HG02938 (cell line): ENCODE data around the gene DSG1.
"Not testable (repeated sequence)": the region's sequence is repeated elsewhere in the genome, so short reads cannot be mapped to it uniquely, and the experiment has no call there.

Source experiments
- ATAC-seq: cut with Tn5 transposase; IDR thresholded peaks from one replicate; pipeline ENCODE4 v1.9.1; 2021; ENCODE audit warnings: mild to moderate bottlenecking, moderate library complexity; ENCODE audit not compliant: unreplicated experiment

Gene DSG1

GRCh38 chr18:31317860-31318259 lies at the start of gene DSG1:
Gene DSG1, plus strand, starts transcription at chr18:31318160. Its CDS starts 141 bp downstream, at chr18:31318301.
- ATAC-seq = no peak

DNA sequence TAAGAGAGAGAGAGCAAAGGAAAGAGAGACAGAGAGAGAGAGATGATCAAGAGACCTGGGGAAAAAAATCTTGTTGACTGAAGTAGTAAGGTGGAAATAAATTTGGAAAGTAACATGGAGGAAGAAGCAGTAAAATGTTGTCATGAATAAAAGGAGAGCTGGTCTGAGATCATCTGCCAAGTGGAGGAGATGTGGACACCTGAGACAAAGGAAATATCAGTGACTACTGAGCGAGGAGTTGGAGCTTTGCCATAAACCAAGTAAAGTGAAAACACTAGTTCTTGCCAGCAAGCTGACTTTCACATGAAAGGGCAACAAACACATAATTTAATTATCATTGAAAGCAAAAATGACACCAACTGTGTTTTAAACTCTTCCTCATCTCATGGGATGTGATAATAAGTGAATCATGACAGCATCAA lies 49.0 kb upstream of the DSG1 start:
- no peak for ATAC-seq

DNA sequence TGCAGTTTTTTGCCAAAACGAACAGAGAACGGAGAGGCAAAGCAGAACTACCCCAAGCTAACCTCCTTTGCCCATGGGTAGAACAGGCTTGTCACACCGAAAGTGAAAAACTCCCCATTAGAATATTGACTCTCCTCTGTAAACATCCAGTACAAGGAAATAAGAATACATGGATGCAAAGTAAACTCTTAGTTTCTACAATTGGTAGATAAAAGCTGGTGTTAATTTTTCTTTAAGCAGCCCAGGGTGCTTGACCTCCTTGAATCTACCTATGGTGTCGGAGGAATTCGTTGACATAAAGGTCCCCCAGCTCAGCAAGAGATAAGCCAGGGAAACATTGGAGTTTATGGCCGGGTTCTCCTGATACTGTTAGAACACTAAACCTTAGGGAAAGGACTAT lies 48.4 kb upstream of the DSG1 start:
- no peak for ATAC-seq

DNA sequence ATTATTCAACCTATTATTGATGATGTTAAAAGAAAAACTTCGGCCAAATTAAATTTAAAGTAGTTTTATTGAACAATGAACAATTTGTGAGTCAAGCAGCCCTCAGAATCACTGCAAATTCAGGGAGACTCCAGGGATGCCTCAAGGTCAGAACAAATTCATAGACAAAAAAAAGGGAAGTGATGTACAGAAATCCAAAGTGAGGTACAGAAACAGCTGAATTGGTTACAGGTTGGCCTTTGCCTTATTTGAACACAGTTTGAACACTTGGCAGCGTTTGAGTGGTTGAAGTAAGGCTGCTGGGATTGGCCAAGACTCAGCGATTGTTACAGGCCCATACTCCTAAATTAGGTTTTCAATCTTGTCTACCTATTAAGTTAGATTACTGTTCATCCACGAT lies 47.4 kb upstream of the DSG1 start:
- ATAC-seq = no peak

GRCh38 chr18:31273812-31274527 lies 44.0 kb upstream of the DSG1 start:
- no peak for ATAC-seq

- no peak for ATAC-seq
These were observed 43.0 kb upstream of the DSG1 start for GRCh38 chr18:31274931-31275330.

- no peak for ATAC-seq
These were observed 42.1 kb upstream of the DSG1 start for GRCh38 chr18:31275722-31276463.

DNA sequence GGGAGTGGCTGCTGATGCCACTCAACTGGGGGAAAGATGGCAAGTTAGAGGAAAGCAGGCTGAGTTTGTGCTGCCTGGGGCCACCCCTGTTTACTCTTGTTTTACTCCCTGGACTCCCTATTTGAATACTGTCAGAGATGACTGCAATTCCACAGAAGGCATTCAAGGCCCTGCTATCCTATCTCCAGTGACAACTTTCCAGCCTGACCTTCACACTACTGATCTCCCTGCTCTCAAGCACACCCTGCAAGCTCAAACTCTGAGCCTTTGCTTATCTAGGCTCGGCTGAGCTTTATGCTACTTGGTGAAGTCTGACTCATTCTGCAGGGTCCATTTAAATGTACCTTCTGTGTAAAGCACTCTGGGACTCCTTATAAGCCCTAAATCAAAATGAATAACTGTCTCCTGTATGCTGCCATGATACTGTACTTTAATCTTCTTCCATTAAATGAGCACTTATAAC lies 39.3 kb upstream of the DSG1 start:
- ATAC-seq = no peak

DNA sequence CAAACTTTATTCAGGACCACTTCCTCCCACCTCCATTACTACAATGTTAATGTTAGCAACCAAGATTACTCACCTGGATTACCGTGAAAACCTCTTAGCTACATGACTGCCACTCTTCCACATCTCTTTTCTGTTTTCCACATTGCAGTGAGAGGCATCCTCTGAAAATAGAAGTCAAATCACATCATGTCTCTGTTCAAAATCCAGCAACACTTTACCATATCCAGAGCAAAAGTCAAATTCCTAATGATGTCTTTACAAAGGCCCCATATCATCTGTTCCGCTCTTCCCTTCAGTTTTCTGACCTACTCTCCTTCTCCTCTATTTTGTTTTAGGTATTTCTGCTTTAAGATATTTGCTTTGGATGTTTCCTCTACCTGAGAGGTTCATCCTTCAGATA lies 37.5 kb upstream of the DSG1 start:
- ATAC-seq = no peak

- no peak for ATAC-seq
These were observed 36.5 kb upstream of the DSG1 start for GRCh38 chr18:31281437-31281836.

GRCh38 chr18:31289446-31289845 lies 28.5 kb upstream of the DSG1 start:
- not testable (repeated sequence) for ATAC-seq

DNA sequence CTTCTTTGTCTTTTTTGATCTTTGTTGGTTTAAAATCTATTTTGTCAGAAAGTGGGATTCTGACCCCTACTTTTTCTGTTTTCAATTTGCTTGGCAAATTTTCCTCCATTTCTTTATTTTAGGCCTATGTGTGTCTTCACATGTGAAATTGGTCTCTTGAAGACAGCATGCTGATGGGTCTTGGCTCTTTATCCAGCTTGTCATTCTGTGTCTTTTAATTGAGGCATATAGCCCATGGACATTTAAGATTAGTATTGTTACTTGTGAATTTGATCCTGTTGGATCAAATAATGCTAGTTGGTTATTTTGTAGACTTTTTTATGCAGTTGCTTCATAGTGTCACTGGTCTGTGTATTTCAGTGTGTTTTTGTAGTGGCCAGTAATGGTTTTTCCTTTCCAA lies 26.3 kb upstream of the DSG1 start:
- ATAC-seq = no peak

GRCh38 chr18:31294199-31294747 lies 23.7 kb upstream of the DSG1 start:
- ATAC-seq = no peak

GRCh38 chr18:31297248-31297647 lies 20.7 kb upstream of the DSG1 start:
- ATAC-seq = no peak

DNA sequence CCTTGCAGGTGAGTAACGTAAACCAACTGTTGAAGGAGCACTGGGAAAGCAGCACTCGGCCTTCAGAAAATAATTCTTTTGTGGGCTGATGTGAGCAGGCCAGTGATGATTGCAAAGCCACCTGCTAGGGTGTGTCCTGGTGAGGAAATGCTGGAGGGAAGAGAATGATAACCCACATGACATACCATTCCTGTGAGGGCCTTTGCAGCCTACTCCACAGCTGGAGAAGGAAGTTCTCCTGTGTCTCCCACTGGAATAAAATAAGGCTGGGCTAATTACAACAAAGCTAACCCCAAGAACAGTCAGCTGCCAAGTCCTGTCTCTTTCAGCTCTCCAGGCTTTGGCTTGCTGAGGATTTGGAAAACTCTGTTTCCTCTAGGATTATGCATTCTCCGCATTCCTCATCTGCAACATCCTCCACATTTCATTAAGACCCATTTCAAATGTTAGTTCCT lies 16.7 kb upstream of the DSG1 start:
- ATAC-seq = no peak

DNA sequence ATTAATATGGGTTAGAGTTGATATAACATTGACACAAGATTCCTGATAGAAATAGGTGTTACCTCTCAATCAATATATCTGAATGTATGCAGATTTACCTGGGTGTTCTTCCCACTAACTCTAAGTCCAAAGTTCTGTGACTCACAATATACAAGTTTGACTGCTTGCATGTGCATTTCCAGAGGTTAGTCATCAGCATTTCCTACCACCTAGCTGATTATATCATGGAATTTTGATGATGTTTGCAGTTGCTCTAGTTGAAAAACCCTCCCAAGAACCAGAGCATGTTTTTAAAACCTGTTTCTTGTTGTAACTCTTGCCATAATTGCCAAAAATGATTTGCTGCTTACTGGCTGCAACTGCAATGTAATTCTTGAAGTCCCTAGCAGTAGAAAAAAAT lies 15.0 kb upstream of the DSG1 start:
- ATAC-seq = no peak

- no peak for ATAC-seq
These were observed 14.2 kb upstream of the DSG1 start for GRCh38 chr18:31303771-31304170.

GRCh38 chr18:31309115-31309514 lies 8.8 kb upstream of the DSG1 start:
- no peak for ATAC-seq

DNA sequence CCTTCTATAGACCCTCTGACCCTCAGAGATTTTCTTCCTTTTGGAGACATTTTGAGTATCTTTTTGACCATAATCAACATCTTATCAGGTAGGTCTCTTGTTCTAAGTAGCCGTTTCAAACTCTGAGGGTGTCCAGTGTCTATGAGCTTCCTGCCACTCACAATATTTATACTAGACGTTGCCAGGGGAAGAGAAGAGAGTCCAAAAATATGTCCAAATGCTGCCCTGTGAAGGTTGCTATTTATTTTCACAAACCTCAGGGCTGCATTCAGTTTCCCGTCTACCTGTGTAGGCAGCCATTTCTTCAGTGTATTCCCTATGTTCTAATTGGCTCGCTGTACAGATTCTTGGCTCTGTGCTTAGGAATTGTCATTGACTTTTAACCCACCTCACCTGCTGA lies 986 bp upstream of the DSG1 start:
- ATAC-seq = no peak

- no peak for ATAC-seq
These were observed 3.8 kb downstream of the DSG1 start for GRCh38 chr18:31321719-31322118.

DNA sequence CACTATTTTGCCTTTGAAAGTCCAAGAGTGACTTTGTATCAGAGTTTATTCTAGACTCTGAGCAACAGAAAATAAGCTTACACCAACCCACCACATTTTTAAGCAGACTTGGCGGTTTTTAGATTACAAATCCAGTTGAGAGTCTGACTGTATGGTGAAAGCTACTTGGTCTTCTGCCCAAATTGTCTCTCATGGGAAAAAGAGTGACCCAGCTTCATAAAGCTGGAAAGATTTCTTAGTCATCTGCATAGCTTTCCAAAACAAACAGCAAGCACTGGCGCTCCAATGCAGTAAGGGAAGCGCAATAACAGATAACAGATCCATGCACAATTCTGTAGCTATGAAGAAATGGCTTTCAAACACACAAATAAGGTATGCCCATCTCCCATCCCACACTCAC lies 7.1 kb downstream of the DSG1 start:
- no peak for ATAC-seq
